HG02852 (cell line): ENCODE results near the gene SPINK8.
"Not testable (repeated sequence)": the region's sequence is repeated elsewhere in the genome, so short reads cannot be mapped to it uniquely, and the experiment has no call there.

Experiments
- ATAC-seq: cut with Tn5 transposase; IDR thresholded peaks from one replicate; pipeline ENCODE4 v1.9.1; 2021; ENCODE audit warnings: mild to moderate bottlenecking, moderate library complexity; ENCODE audit not compliant: unreplicated experiment

Gene SPINK8

GRCh38 chr3:48331706-48332435, 1.6 kb downstream of the SPINK8 start:
- not testable (repeated sequence) for ATAC-seq

- ATAC-seq, result no peak
These were observed 12.5 kb downstream of the SPINK8 start for GRCh38 chr3:48320996-48321395.

- no peak for ATAC-seq
These were observed 14.6 kb downstream of the SPINK8 start for GRCh38 chr3:48318713-48319468.

- ATAC-seq, result no peak
These were observed 18.9 kb downstream of the SPINK8 start for GRCh38 chr3:48314542-48314941.

- ATAC-seq, result no peak
These were observed 26.5 kb downstream of the SPINK8 start for GRCh38 chr3:48306860-48307530.

- no peak for ATAC-seq
These were observed 27.2 kb downstream of the SPINK8 start for GRCh38 chr3:48306290-48306689.

GRCh38 chr3:48305396-48305795, 28.1 kb downstream of the SPINK8 start:
- ATAC-seq, result no peak

- ATAC-seq, result no peak
These were observed 30.4 kb downstream of the SPINK8 start for GRCh38 chr3:48303021-48303420.

GRCh38 chr3:48301800-48302166, 31.7 kb downstream of the SPINK8 start:
- ATAC-seq, result peak; percentile 5

GRCh38 chr3:48301020-48301799, 32.3 kb downstream of the SPINK8 start, which contains the start of gene NME6:
Gene NME6, minus strand, starts transcription at chr3:48301367.
- peak; percentile 69 for ATAC-seq

- ATAC-seq, result peak; percentile 39
These were observed 33.4 kb downstream of the SPINK8 start for GRCh38 chr3:48299746-48300712.

GRCh38 chr3:48297111-48297810, 36.2 kb downstream of the SPINK8 start:
- no peak for ATAC-seq

GRCh38 chr3:48296699-48297098, 36.8 kb downstream of the SPINK8 start:
- no peak for ATAC-seq

GRCh38 chr3:48294611-48295263, 38.7 kb downstream of the SPINK8 start:
- ATAC-seq, result no peak

- no peak for ATAC-seq
These were observed 43.8 kb downstream of the SPINK8 start for GRCh38 chr3:48289659-48290058.

GRCh38 chr3:48287034-48287433, 46.4 kb downstream of the SPINK8 start:
- no peak for ATAC-seq

GRCh38 chr3:48286308-48286707, 47.2 kb downstream of the SPINK8 start:
- ATAC-seq, result no peak

GRCh38 chr3:48285675-48286074, 47.8 kb downstream of the SPINK8 start:
- no peak for ATAC-seq

GRCh38 chr3:48285132-48285531, 48.3 kb downstream of the SPINK8 start:
- no peak for ATAC-seq
